OCI-LY1 (cell line): Measurements from ENCODE around the gene LDLRAD4.

Source experiments
- EZH2 ChIP-seq: fragments of 200-600 bp; sonication (generic), shearing (Covaris generic); IDR thresholded peaks from 2 replicates; pipeline ENCODE4 v1.8.0; 2017; ENCODE audit warnings: borderline replicate concordance, mixed run types, mild to moderate bottlenecking, antibody characterized with exemption, low read length, moderate library complexity, mixed read lengths
- TF ChIP-seq, protein P1 (sequence below): fragments of 200-600 bp; sonication (generic), shearing (Covaris generic); IDR thresholded peaks from 2 replicates; pipeline ENCODE4 v1.5.1; 2017; ENCODE audit warnings: mild to moderate bottlenecking, antibody characterized with exemption, low read length, moderate library complexity, mixed read lengths

DNA sequence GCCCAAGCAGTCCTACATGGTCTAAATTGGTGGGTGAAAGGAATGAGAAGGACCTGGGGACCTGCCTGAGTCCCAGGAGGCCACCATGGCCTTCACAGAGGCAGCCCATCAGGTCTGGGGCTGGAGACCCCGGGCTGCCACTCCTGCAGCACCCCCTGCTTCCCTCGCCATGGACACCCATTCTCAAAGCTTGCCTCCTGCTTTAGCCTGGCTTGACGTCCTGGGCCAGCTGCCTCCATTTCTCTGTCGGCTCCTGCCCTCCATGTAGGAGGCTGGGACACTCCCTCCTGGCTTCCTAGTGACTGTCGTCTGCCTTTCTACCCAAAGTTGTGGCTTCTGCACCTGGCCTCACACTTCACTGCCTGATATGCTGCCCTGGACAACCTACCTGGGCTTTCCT lies 309.2 kb downstream of the LDLRAD4 start:
- TF ChIP-seq, protein P1, sequence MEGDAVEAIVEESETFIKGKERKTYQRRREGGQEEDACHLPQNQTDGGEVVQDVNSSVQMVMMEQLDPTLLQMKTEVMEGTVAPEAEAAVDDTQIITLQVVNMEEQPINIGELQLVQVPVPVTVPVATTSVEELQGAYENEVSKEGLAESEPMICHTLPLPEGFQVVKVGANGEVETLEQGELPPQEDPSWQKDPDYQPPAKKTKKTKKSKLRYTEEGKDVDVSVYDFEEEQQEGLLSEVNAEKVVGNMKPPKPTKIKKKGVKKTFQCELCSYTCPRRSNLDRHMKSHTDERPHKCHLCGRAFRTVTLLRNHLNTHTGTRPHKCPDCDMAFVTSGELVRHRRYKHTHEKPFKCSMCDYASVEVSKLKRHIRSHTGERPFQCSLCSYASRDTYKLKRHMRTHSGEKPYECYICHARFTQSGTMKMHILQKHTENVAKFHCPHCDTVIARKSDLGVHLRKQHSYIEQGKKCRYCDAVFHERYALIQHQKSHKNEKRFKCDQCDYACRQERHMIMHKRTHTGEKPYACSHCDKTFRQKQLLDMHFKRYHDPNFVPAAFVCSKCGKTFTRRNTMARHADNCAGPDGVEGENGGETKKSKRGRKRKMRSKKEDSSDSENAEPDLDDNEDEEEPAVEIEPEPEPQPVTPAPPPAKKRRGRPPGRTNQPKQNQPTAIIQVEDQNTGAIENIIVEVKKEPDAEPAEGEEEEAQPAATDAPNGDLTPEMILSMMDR, result no peak
- no peak for TF ChIP-seq EZH2
